HG03575 (cell line): ENCODE data around the gene SLC16A3.
"Not testable (repeated sequence)": the region's sequence is repeated elsewhere in the genome, so short reads cannot be mapped to it uniquely, and the experiment has no call there.

Source experiments
- ATAC-seq: cut with Tn5 transposase; IDR thresholded peaks from one replicate; pipeline ENCODE4 v1.9.1; 2021; ENCODE audit not compliant: unreplicated experiment, insufficient number of reproducible peaks, low FRiP score; ENCODE audit errors: extremely low read depth

The SLC16A3 gene

DNA sequence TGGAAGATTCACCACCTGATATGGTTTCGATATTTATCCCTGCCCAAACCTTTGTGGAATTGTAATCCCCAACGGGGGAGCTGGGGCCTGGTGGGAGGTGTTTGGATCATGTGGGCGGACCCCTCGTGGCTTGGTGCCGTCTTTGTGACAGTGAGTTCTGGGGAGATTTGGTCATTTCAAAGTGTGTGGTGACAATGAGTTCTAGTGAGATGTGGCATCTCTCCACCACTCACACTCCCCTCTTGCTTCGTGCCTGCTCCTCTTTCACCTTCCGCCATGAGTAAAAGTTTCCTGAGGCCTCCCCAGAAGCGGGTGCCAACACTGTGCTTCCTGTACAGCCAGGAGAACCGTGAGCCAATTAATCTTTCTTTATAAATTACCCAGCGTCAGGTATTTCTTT lies 25.9 kb upstream of the SLC16A3 start:
- ATAC-seq = no peak

DNA sequence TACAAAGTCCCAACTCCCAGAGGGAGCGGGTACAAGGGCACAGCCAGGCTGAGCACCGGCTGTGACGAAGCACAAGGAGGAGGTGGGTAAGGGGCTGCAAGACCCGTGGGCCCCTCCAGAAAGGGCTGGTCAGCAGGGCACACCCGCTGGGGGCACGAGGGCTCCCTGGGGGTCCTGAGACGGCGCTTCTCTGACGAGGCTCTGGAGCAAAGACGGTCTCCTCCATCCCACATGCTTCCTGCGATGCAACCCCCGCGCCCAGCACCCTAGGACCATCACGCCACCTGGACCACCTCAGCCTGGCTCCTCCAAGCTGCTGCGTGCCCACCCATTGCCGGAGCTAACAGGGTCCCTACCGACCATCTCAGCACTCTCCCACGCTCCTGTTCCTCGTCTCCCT lies 24.9 kb upstream of the SLC16A3 start:
- ATAC-seq = no peak

DNA sequence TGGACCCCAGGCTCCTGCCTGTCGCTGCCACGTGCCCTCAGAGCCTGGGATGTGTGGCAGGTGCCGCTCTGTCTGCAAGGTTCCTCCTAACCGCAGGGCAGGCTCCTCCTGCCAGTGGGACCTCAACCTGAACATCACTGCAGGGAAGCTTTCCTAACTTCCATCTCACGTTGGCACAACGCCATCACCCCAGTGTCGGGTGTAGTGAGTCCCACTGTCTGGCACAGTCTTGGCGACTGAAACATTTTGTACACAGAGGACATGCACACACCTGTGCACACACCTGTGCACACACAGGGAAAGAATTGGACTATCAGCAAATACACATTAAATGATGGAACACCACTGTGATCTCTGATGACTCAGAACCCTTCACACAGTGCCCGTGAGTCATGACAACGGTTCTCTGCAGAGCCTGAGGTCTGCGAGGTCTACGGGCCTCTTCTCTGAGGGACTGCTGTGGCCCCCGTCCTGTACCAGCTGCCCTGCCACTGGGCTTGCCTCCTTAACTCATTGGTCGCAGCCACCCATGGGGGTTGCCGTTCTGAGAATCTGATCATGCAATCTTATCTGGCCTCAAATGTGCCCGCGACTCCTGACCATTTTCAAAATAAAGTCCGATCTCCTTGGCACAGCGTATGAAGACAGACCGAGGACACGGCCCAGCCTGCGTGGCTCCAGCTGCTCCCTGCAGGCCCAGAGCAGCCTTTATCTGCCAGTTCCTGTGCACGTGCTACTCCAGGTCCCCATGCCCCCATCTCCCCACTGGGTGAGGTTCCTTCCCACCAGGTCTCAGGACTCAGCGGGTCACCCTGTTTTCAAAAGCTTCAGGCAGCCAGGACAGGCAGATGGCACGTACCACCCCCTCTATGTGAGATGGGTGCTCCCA lies 23.8 kb upstream of the SLC16A3 start:
- no peak for ATAC-seq

DNA sequence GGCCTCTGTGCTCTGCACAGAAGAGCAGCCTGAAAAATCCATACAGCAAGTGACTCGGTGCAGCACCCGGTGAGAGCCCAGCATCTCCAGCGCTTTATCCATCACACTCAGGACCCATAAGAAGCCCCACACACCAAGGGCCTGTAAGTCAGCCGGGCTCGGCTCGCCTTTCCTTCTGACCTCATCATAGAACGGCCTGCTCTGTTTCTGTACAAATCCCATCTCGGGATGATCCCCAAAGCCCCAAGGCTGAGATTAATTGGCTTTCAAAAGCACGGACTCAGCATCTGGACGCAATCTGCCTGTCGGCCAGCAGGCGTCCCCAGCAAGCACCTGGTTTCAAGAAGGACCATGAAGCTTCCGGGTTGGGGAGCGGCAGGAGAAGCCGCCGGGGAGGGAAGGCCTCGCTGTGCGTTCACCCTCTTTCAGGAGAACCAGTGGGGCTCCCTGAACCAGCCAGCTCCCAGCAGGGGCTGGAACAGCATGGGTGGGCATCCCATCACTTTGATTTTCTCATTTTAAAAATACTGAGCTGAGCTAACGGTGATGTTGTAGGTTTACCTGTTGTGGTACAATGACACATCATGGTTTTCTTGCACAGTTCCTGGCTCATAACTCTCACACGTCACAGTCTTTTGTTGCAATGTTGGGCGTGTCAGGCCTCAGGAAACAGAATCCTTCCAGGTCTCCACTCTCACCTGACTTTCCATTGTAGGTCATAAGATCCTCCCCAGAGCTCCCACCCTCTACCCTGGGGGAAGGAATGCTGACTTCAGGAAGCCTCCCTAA lies 22.9 kb upstream of the SLC16A3 start:
- no peak for ATAC-seq

DNA sequence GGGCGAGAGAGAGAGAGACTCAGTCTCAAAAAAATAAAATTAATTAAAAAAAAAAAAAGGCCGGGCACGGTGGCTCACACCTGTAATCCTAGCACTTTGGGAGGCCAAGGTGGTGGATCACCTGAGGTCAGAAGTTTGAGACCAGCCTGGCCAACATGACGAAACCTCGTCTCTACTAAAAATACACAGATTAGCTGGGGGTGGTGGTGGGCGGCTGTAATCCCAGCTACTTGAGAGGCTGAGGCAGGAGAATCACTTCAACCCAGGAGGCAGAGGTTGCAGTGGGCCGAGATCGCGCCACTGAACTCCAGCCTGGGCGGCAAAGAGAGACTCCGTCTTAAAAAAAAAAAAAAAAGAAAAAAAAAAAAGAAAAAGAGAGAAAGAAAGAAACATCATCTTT lies 18.2 kb upstream of the SLC16A3 start:
- ATAC-seq = not testable (repeated sequence)

DNA sequence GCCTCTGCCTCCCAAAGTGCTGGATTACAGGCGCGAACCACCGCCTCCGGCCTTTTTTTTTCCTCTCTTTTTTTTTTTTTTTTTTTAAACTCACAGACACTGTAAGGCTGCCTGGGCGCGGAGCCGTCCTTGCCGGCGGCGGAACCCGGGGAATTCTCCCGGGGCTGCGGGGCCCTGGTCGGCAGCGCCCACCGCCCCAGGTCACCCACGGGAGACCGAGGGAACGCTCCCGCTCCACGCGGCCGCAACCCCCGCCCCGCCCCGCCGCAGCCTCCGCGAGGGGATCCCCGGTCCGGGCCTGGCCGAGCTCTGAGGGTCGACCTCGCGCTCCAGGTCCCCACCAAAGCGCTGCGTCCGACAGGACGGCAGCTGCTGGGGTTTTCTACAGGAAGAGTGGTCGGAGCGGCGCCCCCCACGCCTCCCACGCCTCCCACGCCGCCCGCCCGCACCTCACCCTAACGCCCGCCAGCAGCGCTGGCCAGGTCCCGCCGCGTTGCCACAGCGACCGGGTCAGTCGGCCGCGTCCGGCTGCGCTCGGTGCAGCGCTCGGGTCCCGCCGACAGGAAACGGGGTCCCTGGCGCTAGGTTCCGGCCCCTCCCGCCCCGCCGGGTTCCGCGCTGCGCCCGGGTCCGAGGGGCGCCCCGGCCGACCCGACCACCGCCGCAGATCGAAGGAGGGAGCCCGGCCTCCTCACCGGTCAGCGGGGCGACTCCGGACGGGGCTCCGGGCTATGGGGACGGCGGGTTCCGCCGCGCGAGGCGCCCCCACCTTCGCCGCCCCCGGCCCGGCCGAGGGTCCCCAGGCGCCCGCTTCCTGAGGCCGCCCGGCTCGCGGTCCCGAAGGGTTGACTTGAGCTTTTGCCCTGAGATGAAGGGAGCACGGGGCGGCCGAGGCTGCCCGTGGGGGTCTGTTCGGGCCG lies 16.3 kb upstream of the SLC16A3 start, which contains the start of gene CCDC57:
CCDC57 (minus strand) TSS at position 512 of the 920 bp plus-strand sequence. CDS start 10,898 bp downstream, outside the sequence.
- ATAC-seq = no peak

DNA sequence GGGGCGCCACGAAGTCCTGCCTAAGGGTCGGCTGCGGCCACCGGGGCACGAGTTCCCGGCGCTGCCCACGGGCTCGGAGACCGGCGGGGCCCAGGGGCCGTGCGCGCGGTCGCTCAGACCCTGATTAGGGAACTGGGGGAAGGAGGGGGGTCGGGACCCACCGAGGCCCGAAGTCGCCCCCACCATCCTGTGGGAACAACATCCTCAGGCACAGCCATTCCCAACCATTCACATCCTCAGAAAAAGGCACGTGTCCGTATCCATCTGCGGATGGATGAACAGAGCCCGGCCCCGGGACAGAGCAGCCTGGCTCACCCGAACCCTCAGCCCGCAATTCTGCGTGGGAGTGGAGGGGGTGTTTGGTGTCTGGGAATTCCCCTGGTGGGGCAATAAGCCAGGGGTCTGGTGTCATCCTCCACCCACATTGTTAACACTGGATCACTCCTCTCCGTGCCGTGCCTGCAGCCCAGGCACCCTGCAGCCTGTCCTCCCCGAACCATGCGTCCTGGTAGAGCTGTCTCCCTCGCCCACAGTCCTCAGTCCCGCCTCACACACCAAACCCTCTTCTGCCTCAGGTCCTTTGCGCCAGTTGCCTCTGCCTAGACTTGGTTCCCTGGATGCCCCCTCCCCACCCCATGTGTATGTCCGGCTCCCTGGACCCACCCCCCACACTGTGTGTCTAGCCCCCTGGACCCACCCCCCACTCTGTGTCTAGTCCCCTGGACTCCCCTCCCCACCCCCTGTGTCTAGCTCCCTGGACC lies 15.4 kb upstream of the SLC16A3 start:
- ATAC-seq = no peak

DNA sequence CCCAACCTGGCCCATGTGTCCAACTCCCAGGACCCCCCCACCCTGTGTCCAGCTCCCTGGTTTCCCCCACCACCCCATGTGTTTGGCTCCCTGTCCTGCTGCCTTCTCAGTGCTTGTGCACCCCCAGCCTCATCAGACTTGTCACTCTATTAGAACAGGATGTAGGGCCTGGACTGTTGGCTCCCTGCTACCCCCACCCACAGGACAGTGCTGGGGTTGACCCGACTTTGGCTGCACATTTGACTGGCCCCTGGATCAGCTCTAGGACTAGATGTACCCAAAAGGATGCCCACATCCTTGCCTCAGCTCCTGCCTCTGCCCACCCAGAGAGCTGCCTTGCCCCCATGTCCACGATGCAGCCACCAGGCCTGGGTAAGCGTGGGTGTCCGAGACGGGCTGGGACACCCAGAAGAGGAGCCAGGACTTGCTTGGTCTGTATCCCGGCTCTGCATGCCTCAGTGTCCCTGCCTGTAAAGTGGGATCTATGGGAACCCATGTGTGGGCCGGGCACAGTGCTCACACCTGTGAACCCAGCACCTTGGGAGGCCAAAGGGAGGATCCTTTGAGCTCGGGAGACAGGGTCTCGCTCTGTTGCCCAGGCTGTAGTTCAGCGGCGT lies 14.7 kb upstream of the SLC16A3 start:
- ATAC-seq = no peak

DNA sequence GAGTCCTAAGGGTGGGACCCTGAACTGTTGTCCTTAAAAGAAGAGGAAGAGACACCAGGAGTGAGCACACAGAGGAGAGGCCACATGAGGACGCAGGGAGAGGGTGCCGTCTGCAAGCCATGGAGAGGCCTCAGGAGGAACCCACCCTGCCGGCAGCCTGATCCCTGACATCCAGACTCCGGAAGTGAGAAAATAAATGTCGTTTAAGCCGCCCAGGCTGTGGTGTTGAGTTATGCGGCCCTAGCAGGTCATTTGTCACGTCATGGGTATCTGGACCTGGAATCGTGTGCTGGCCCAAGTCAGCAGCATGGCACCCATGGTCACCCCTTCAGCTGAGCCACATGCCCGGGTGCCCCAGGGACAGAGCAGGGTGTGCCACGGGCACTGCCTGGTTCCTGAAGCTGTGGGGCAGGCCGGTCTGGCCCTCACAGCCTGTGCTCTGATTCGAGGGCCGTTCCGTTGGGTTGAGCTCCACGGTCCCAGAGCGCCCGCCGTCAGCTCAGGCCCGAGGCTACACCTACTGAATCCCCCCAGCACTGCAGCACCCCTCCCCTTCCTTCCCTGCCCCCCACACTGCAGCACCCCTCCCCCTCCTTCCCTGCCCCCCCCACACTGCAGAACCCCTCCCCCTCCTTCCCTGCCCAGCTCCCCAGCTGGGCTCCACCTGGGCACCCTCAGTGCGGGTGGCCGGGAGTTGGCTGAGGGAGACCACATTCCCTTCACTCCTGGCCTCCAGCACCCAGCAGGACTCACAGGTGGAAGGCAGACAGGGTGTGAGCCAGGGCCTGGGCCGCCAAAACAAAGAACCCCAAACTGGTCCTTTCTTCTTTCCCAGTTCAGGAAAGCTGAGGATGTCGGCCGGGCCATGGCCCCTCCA lies 13.5 kb upstream of the SLC16A3 start:
- ATAC-seq = no peak

DNA sequence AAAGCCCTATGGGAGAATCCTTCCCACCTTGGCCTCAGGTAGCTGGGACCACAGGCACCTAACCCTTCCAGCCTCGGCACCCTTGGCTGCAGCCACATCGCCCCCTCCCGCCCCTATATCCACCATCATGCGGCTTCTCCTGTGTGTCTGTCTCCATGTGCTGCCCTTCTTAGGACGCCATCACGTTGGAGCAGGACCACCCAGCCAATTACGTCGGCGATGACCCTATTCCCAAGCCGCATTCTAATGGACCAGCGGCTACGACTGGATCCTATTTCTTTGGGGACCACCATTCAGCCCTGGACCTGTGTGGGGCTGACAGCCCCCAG lies 12.9 kb upstream of the SLC16A3 start:
- no peak for ATAC-seq

DNA sequence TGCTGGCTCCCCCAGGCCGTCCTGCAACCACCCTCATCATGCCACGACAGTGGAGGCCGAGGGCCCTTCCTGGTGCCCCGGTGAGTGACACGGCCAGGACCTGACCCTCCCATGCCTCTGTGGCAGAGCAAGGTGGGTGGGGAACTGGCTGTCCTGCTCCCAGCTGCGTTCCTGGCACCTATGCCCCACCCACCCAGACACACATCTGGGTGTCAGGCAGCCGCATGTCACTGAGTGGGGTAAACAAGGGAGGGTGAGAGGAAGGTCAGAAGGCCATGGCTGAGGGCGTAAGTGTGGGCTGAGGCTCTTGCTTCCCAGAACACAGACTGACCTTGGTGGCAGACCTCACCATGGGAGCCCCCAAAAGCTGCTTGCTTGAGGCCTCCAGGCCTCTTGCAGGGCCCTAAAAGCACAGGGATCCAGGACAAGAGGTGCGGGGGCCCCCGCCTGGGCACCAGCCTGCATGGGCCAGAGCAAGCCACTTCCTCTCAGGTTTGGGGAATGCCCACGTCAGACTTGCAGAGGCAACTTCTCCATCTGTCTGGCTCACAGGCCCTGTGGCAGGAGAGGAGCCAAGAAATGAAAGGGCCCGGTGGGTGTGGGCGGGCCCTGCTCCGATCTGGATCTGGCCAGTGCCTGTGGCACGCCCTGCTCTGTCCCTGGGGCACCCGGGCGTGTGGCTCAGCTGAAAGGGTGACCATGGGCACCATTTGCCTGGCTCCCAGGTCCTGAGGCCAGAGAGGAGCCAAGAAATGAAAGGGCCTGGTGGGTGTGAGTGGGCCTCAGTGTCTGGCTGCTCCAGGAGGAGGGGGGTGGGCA lies 12.3 kb upstream of the SLC16A3 start:
- ATAC-seq = no peak

DNA sequence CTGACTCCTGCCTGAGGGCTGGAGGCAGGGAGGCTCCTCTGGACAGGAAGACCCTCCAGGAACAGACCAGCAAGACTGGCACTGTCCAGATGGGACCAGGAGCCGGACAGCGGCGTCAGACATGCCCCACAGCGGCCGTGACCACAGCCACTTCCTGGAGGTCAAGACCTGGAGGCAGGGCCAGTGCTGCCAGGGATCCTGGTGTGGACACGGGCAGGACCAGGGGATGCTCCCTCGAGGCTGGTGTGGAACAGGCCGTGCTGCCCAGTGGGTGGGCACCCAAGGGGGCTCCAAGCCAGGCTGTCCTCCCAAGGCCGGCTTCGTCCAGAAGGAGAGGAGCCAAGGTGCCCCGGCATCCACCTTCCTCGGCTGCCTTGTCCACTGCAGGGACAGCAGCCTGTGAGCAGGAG lies 11.7 kb upstream of the SLC16A3 start:
- ATAC-seq = no peak

DNA sequence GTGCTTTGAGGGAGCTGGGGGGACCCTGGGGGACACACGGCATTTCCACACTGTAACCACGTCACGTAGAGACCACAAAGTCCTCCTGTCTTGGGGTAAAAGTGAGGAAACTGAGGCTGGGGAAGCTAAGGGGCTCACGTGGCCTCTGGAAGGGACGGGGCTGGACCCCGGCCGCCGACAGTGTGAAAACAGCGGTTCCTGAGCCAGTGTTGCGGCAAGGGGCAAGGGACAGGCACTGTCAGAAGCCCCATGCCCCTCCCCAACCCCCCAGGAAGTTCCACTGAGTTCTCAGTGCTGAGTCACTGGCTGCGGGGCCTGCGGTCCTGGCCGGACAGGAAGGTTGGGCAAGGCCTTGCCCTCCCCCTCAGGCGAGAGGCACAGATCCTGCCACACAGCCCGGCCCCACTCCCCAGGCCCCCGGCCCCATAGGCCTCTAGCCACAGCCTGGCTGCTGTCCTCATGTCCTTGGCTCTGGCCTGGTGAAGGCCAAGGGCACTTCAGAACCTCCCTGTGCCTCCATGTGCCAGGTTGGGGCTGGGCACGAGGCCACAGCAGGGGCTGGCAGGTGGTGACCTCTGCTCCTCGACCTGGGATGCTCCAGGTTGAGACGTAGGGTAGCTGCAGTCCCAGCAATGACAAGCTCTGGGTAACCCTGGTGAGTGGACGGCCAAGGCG lies 11.2 kb upstream of the SLC16A3 start:
- no peak for ATAC-seq

DNA sequence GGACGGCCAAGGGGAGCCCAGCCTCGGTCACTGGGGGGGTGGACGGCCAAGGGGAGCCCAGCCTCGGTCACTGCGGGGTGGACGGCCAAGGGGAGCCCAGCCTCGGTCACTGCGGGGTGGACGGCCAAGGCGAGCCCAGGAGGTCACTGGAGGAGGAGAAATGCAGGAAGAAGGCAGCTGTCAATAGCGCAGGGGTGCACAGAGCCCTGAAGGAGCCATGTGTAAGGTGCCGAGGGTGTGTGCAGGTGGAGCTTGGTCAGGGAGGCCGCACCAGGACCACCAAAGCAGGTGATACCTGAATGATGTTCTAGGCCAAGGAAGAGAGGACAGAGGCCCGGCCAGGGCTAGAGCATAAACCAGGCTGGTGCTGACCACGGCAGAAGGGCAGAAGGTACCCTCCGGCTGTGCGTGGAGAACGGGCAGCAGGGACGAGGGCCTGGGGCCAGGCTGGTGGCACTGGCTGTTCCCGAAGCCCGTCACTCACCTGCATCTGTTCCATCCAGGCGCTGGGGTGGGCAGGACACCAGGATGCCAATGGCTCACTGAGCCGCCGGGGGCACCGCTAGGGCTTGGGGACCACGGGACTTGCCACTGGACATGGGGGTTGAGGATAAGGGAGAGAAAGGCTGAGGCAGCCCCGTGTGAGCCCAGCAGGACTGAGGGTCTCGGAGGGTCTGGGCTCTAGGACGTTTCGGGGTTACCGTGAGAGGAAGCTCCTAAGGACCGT lies 10.3 kb upstream of the SLC16A3 start:
- ATAC-seq = no peak

DNA sequence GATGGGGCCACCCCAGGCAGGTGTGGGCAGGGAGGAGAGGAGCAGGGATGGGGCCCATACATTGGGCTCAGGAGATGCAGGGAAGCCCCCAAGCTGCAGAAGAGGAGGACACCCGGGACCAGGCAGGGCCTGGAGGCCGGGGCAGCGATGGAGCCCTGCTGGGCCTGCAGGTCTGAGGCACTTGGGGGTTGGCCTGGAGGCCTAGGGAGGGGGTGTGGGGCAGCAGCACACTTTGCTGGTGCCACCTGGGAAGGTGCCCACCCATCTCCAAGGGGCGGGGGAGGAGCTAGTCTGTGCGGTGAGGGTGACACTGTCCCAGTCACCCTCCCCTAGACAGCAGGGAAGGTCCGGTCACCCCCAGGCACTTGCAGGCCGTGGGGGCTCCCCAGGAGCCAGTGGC lies 9.8 kb upstream of the SLC16A3 start:
- no peak for ATAC-seq
